ENCODE measurements around the gene MAGEB3. TPM values are rescaled to one million over a fixed set of nuclear protein-coding genes. Genes with fewer than 3 reads are reported as not detected.

Gene MAGEB3
- polyA plus RNA-seq, 6 donors from 2014 or later = not detected

Other genes with a start within 250 kb of the MAGEB3 start
- not detected for gene MAGEB2, start 15.1 kb upstream of the MAGEB3 start, polyA plus RNA-seq (ENCODE audit: low read depth in 6 of 6)
- not detected for gene MAGEB4, start 11.3 kb downstream of the MAGEB3 start, polyA plus RNA-seq (ENCODE audit: low read depth in 6 of 6)
- gene MAGEB1, start 16.5 kb downstream of the MAGEB3 start, polyA plus RNA-seq (ENCODE audit: low read depth in 6 of 6) = not detected
- not detected for gene NR0B1, start 78.7 kb downstream of the MAGEB3 start, polyA plus RNA-seq (ENCODE audit: low read depth in 6 of 6)